ENCODE results near the gene MROH9.

The MROH9 gene

DNA sequence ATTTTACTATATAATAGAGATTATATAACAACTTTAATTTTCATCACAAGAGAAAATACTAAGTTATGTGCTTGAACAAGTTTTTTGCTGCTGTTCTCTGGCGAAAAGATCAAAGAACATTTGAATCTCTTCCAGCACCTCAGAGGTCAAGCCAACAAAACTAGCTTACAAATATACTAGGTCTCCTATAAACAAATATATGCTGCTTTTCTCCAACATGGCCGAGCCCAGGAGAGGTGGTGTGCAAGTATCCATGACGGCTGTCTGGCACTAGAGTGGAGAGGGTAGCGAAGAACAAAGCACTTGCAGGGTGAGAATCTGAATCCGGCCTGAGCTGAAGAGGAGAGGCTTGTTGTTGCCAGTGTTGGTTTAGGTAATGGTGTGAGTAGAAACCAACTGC, 147.9 kb downstream of the MROH9 start:
- DNase-seq = no peak

DNA sequence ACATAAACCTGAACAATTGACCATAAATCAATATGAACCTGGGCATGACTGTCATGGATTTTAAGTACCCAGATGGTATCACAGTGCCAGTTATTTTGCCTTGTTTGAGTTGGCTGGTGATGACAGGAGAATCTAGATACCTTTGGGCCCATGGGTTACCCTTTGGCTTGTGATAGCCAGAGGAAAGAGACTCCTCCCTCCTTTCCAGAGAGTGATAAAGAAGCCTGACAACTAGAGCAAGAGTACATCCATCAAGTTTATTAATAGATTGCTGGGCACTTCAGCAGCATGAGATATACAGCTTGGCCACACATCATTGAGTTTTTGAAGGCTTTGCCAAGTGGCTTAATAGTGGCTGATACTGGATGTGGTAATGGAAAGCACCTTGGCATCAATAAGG, 148.8 kb downstream of the MROH9 start:
- no peak for DNase-seq

DNA sequence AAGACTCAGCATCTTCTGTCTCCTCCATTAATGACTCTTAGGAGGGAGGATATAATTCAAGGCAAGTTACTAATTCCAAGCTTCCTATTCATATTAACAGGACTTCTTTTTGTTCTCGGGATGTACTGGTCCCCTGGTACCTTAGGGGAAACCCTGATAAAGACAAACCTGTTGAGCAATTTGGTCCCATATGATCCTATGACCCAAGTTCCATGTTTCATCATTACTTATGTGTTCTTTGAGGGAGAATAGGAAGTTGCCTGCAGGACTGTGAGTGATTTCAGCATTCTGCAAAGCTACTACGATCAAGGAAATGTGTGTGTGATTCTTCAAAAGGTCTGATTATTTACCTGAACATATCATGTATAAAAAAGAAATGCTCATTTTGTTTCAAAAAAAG, 149.5 kb downstream of the MROH9 start:
- DNase-seq = no peak

DNA sequence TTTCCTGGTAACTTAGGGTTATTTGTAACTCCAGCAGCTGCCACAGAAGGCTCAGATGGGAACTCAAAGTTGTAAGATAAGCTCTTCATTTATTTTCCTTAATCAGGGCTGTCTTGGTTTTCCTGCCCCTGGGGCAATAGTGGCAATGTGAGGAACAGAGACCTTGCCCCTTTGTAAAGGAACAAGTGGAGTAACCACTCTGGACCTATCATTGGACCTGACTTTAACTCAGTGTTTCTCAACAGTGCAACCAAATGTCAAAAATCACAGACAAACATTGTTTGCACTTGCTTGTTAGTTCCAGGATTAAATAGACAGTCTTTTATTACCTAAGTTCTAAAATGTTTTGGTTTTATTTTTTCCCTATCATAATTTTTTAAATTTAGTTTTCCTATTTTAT, 152.6 kb downstream of the MROH9 start:
- DNase-seq = no peak

GRCh38 chr1:171090604-171091003, 155.3 kb downstream of the MROH9 start, which contains the start of gene FMO3:
Gene FMO3, plus strand, starts transcription at chr1:171090905. Its CDS starts 1,754 bp downstream, at chr1:171092659.
- no peak for DNase-seq

GRCh38 chr1:171103862-171104261, 168.5 kb downstream of the MROH9 start:
- DNase-seq = no peak

DNA sequence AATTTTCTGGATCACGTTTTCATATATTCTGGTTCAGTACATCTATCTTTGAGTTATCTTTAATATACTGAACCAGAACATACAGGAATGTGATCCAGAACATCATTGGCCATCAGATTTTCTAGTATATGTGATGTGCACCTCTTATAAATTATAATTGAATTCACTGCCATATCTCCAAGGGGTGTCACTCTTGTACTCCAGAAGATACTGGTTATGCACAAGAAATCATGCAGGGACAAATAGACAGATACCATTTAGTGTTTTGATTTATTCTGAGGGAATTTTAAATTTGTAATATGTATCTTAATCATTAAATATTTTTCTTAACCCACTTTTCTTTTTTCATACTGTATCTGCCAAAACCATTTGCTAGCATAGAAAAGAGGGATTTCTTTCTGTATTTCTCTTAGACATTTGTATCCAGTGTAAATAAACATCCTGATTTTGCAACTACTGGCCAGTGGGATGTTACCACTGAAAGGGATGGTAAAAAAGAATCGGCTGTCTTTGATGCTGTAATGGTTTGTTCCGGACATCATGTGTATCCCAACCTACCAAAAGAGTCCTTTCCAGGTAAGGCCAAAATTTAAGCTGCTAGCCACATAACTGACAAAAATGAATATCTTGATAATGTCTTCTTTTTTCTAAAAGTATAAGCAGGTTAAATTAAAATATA, 172.1 kb downstream of the MROH9 start:
- DNase-seq = no peak

DNA sequence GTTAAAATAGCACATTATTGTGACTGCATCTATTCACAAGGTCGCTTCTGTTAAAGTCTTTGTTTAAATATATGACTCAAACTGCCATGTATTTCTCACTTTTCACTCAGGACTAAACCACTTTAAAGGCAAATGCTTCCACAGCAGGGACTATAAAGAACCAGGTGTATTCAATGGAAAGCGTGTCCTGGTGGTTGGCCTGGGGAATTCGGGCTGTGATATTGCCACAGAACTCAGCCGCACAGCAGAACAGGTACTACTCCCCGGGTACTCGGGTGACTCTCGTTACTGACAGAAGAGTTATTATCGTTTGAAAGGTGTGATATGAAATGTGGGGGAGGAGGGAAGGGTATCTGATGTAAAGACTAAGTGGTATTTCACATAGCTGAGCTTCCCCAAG, 172.6 kb downstream of the MROH9 start:
- DNase-seq = no peak

GRCh38 chr1:171109966-171110365, 174.6 kb downstream of the MROH9 start:
- no peak for DNase-seq

GRCh38 chr1:171110621-171111326, 175.4 kb downstream of the MROH9 start:
- DNase-seq = no peak

DNA sequence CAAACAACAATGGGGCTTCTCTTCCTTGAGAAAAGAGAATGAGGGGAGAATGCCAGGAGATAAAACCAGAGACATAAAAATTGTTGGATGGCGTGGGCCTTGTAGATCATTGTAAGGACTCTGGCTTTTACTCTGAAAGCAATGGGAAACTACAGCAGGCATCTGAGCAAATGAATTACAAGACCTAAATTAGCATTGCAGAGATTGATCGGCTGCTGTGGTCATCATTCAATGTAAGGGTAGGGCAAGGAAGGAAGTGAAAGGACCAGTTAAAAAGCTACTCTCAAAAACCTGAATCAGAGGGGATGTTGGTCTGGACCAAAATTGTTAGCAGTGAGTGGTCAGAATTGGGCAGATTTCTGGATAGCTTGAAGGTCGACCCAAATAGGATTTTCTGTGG, 176.8 kb downstream of the MROH9 start:
- no peak for DNase-seq

DNA sequence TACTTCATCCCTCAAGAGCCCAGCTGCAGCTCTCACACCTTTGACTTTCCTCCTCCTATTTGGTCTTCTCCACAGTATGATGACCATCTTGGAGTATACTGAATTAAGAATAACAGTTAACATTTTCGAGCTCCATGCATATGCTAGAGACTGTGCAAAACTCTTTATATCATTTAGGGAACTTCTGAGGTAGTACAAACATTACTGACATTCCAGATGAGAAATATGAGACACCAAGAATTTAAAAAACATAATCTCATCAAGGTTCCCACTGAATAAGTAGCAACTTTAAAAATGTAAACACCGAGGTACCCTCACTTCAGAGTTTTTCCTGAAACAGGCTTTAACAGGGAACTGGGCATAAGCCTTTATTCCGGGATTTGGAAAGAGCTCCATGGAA, 178.0 kb downstream of the MROH9 start:
- no peak for DNase-seq
